Measurements from ENCODE around the gene MIPOL1. TPM values are rescaled to one million over a fixed set of nuclear protein-coding genes. Genes with fewer than 3 reads are reported as not detected.

The MIPOL1 gene
- total and polyA plus RNA-seq, 2 of the 4 experiments (the other 2 are of a cell fraction): 2.7 to 5.9 TPM

DNA sequence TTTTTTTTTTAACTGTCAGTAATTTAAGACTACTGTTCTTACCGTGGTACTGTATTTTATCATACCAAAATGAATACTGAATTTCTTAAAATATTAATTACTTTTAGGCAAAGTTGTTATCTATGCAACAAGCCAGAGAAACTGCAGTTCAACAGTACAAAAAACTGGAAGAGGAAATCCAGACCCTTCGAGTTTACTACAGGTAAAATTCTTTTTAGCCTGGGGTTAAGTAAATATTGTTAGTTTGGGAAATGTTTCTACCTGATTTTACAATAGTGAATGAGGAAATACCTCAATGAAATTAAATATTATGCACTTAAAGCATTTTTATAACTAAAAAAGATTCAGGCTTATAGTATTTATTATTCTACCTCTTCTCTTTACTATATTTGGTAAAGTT, 225.0 kb downstream of the MIPOL1 start:
- Histone ChIP-seq H4K20me1 (ENCODE audit: insufficient read depth, low read length) (no peaks in the 10 kb centered on the region), H3K9ac (ENCODE audit: low read depth, low read length) (no peak overlapping the region), H2BK5ac (ENCODE audit: low read depth, low read length, poor library complexity, severe bottlenecking) (no peak overlapping the region), H3K14ac (replicated peaks; ENCODE audit: low read depth, low read length) (no peak overlapping the region), H3K56ac (ENCODE audit: extremely low read depth, insufficient read depth, low read length) (no peak overlapping the region), H2BK15ac (ENCODE audit: low read depth, low read length) (no peak overlapping the region), H3K27ac (ENCODE audit: insufficient read depth, low read length) (no peak overlapping the region), H2AK9ac (replicated peaks; ENCODE audit: low read depth, low read length, poor library complexity) (no peak overlapping the region), H2BK120ac (ENCODE audit: low read depth, low read length) (no peak overlapping the region), H3K4ac (ENCODE audit: low read depth, low read length) (no peak overlapping the region), H4K5ac (ENCODE audit: low read depth, low read length) (no peak overlapping the region), H2AK5ac (ENCODE audit: low read depth, low read length) (no peak overlapping the region), H2BK20ac (ENCODE audit: low read depth, low read length) (no peak overlapping the region), H3K27me3 (ENCODE audit: control insufficient read depth, insufficient read depth, low read length) (no peaks in the 10 kb centered on the region), H3K18ac (ENCODE audit: low read depth, low read length) (no peak overlapping the region), H3K23ac (ENCODE audit: low read depth, low read length) (no peak overlapping the region), H2AFZ (replicated peaks; ENCODE audit: low read length, poor library complexity) (no peak overlapping the region), H3K79me1 (ENCODE audit: low read depth in 1 of 2, low read length in 2 of 2) (no peaks in the 10 kb centered on the region), H3K9me3 (ENCODE audit: control insufficient read depth, insufficient read depth, low read length) (no peaks in the 10 kb centered on the region), H3K9me1 (ENCODE audit: insufficient read depth, low read length) (no peaks in the 10 kb centered on the region), H4K91ac (ENCODE audit: insufficient read depth, low read depth, low read length) (no peak overlapping the region), H3K4me2 (ENCODE audit: low read depth, low read length) (no peak overlapping the region), H3K4me1 (ENCODE audit: control insufficient read depth, insufficient read depth, low read length) (no peaks in the 10 kb centered on the region), H3K4me3 (ENCODE audit: insufficient read depth, low read depth, low read length) (no peak overlapping the region), H4K8ac (ENCODE audit: low read depth in 2 of 2, low read length in 2 of 2) (no peak overlapping the region), H3K36me3 (ENCODE audit: control insufficient read depth, insufficient read depth, low read length) (no peaks in the 10 kb centered on the region)
- intact Hi-C loops (cut with micrococcal nuclease): loop anchor here (5.0 kb wide), 1 partner anchor 155 kb away; no protein-coding TSS in a partner anchor
- TF ChIP-seq MXI1 (IDR thresholded peaks at IDR 0.05; ENCODE audit: borderline replicate concordance, low read depth, low read length) (no peak), RFX5 (IDR thresholded peaks at IDR 0.05; ENCODE audit: low read depth, low read length) (no peak), CHD1 (IDR thresholded peaks at IDR 0.05; ENCODE audit: low read depth, low read length) (no peak), NFE2L2 (IDR thresholded peaks at IDR 0.05; ENCODE audit: low read depth, low read length) (no peak), BHLHE40 (IDR thresholded peaks at IDR 0.05; ENCODE audit: low read depth, low read length) (no peak)
- TF ChIP-seq, protein P1, sequence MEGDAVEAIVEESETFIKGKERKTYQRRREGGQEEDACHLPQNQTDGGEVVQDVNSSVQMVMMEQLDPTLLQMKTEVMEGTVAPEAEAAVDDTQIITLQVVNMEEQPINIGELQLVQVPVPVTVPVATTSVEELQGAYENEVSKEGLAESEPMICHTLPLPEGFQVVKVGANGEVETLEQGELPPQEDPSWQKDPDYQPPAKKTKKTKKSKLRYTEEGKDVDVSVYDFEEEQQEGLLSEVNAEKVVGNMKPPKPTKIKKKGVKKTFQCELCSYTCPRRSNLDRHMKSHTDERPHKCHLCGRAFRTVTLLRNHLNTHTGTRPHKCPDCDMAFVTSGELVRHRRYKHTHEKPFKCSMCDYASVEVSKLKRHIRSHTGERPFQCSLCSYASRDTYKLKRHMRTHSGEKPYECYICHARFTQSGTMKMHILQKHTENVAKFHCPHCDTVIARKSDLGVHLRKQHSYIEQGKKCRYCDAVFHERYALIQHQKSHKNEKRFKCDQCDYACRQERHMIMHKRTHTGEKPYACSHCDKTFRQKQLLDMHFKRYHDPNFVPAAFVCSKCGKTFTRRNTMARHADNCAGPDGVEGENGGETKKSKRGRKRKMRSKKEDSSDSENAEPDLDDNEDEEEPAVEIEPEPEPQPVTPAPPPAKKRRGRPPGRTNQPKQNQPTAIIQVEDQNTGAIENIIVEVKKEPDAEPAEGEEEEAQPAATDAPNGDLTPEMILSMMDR (conservative IDR thresholded peaks at IDR 0.05; ENCODE audit: low read depth, low read length): no peak
- ChIA-PET CTCF (no interaction called here), POLR2A (ENCODE audit: unreplicated experiment) (no interaction called here)
- no CpG with 5 or more reads among the region's 2 CpGs for WGBS, 2 experiments (ENCODE audit: extremely low coverage in 2 of 2, insufficient read length in 1 of 2)
- in situ Hi-C loops (cut with MboI; ENCODE audit: low sequenced_read_pairs): no loop called here
- BruUV-seq (replicated peaks): no TSS peak
- no peak for ATAC-seq (ENCODE audit: low read depth)
- dilution Hi-C loops (cut with HindIII; ENCODE audit: low sequenced_read_pairs, unreplicated experiment): no loop called here
- no peak for DNase-seq
